Urothelium cell line (cell line): ENCODE data around the gene NMUR1.

Experiments
- DNase-seq: peaks from one replicate; pipeline ENCODE4 v3.0.0; 2011; ENCODE audit warnings: low spot score, mixed read lengths
- FAIRE-seq: peaks from 2 replicates; lab custom pipeline; 2011; peaks lifted over from hg19 to GRCh38; lab: Jason Lieb, UNC

Gene NMUR1

DNA sequence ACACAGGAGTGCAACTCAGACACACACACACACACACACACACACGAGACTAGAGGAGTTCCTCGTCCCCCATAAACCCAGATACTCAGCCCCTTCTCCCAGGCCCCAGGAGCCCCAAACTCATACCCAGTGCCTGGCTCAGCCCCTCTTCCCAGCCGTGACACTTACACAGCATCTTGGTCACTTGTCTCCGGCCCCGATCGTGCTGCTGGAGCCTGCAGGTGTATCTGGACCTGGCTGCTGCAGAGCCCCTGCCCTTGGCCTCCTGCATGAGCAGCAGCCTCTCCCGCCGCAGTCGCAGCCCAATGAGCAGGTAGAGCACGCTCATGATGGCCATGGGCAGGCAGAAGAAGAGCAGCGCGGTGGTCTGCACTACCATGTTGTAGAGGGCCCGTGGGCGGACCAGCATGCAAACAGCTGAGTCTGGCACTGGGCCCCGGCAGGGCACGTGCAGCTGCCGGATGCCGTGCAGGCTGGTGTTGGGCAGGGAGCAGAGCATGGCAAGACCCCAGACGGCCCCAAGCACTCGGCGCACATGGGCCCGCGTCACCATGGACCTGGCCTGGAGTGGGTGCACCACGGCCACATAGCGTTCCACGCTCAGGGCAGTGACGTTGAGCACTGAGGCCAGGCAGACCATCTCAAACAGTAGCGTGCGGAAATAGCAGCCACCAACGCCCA lies 2.1 kb downstream of the NMUR1 start:
- FAIRE-seq, result no peak

DNA sequence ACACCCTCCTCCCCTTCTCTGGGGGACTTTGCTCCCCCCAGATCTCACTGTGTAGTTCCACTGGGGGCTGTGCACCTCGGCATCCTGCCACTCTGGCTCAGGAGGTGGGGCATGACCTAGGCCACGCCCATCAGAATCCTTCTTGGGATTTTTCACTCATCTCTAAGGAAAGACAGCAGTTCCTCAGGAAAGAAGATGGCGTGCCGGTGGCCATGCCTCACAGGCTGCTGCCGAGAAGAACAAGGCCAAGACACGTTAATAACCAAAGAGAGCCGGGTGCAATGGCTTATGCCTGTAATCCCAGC lies 3.2 kb downstream of the NMUR1 start:
- no peak for FAIRE-seq
- no peak for DNase-seq

More for the DNA sequence above, 2.1 kb downstream of the NMUR1 start:
- no peak for DNase-seq

DNA sequence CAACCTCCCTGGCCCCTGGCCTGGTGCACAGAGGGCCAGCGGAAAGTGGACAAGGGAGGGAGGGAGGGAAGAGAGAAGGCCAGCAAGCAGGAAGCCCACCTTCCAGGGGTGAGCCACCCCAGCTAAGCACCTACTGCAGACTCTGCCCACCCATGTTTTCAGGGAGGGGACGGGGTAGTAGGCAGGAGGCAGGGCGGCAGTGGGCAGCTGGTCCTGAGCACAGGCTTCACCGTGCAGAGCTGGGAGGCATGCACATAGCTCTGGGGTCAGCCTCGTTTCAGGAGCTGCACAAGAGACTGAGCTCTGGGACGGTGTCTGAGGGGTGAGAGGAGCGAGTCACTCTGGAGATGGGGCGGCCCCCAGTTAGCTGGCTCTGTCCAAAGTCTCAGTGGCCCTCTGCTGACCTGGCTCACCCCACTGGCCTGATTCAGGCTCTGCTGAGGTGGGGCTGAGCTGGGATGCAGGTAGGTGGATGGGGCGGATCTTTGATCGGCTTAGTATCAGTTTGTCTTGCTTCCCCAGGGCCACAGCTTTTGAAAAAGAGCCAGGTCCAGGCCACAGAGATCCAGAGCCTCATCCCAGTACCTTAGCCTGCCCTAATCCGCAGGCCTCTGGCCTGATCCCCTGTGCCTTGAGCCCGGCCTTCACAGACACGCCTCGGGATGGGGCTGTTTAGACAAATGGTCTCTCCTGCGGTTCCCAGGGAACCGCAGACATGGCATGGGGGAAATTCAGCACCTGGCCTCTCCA lies 3.7 kb downstream of the NMUR1 start:
- no peak for DNase-seq
- FAIRE-seq, result no peak

- FAIRE-seq (no peak), DNase-seq (no peak)
These were observed 4.7 kb downstream of the NMUR1 start for GRCh38 chr2:231525248-231526163.

DNA sequence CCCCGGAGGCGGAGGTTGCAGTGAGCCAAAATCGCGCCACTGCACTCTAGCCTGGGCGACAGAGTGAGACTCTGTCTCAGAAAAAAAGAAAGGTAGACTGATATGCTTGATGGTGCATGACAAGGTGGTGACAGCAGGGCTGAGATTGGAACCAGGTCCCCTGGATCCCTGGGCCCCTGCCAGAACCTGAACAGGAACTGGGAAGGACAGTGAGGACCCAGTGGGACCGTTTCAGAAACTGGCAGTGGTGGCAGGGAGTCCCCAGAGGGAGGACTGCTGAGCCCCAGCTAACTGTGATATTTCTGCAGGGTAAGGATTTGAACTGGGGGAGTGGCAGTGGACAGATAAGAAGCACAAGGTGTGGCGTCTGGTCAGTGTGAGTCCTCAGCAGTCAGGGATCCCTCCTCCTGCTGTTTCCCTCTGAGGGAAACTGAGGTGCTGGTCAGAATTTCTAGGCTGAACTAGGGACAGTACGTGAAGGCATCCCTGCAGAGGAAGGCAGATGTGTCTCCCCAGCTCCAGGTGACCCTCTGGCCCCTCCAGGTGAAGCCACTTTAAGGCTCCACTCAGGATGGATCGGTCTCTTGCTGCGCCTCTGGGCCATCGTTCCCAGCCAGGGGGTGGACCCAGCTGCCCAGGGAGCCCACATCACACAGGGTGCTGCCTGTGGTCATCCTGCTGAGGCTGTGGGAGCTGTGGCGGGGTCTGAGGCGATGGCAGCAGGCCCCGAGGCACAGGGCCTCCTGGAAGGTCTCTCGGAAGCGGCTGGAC lies 5.6 kb downstream of the NMUR1 start:
- FAIRE-seq (no peak), DNase-seq (no peak)

DNA sequence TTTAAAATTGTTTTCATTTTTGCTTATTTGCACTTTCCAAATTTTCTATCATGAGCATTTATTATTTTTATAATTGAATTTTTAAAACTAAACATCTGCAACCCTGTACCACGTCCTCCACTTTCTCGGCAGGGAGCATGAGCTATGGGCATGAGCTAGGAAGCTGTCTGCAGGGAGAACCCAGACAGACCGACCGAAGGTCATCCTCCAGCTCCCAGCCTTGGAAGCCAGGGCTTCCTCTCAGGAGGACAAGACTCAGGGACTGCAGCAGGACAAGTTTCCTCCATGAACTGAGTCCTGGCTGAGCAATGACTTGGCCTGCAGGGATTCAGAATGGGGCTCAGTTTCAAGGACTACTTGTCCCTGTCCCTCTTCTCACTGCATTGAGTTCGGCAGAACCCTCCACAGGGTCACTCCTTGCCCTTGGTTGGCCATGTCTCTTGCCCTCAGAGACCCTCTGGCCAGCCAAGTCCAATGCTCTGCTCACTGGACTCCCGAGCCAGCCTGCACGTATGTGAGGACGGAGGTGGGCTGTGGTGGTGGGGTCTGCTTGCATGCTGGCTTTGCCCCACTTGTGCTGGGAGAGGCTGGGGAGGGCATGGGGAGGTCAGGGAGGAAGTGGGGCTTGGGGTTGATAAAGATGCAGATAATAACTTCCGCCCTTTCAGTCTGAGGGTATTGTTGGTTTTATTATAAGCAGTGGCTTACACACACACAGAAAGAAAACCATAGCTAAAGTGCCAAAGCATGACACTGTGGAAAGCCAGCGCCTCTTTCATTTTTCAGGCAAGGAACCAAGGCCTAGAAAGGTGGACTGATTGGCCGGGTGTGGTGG lies 6.6 kb downstream of the NMUR1 start:
- FAIRE-seq (no peak), DNase-seq (no peak)

- FAIRE-seq (no peak), DNase-seq (no peak)
These were observed 7.6 kb downstream of the NMUR1 start for GRCh38 chr2:231522418-231523180.

GRCh38 chr2:231521443-231521842 lies 8.8 kb downstream of the NMUR1 start:
- no peak for FAIRE-seq
- no peak for DNase-seq

- DNase-seq (no peak), FAIRE-seq (no peak)
These were observed 10.2 kb downstream of the NMUR1 start for GRCh38 chr2:231519975-231520555.

- no peak for DNase-seq
These were observed 11.5 kb downstream of the NMUR1 start for GRCh38 chr2:231518771-231519170.

GRCh38 chr2:231515603-231516002 lies 14.6 kb downstream of the NMUR1 start:
- FAIRE-seq, result no peak

More at GRCh38 chr2:231518771-231519170, 11.5 kb downstream of the NMUR1 start:
- FAIRE-seq, result no peak

DNA sequence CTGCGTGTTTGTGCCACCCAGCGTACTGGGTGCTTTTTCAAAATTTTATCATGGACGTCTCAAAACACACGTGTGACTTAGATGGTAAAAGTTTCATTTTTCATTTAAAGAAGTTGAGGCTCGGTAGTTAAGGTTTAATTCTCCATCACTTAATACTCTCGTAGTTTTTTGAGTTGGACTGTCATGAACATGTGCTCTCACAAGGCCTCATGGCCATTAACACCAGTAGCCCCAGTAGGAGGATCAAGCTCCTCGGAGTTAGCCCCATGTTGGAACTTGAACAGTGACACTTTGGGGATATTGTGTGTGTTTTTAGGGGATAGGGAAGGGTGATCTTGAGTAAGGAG lies 15.3 kb downstream of the NMUR1 start:
- no peak for DNase-seq
- FAIRE-seq, result no peak

More at GRCh38 chr2:231515603-231516002, 14.6 kb downstream of the NMUR1 start:
- no peak for DNase-seq

GRCh38 chr2:231514225-231514950 lies 15.9 kb downstream of the NMUR1 start:
- FAIRE-seq (peak; percentile 5), DNase-seq (peak; percentile 100)

- FAIRE-seq, result no peak
These were observed 16.5 kb downstream of the NMUR1 start for GRCh38 chr2:231513746-231514224.

GRCh38 chr2:231512222-231512621 lies 18.0 kb downstream of the NMUR1 start:
- DNase-seq, result no peak
- FAIRE-seq, result no peak

More at GRCh38 chr2:231513746-231514224, 16.5 kb downstream of the NMUR1 start:
- no peak for DNase-seq

GRCh38 chr2:231503766-231504165 lies 26.5 kb downstream of the NMUR1 start:
- FAIRE-seq (no peak), DNase-seq (no peak)

GRCh38 chr2:231502596-231502995 lies 27.6 kb downstream of the NMUR1 start:
- FAIRE-seq, result no peak
- no peak for DNase-seq

DNA sequence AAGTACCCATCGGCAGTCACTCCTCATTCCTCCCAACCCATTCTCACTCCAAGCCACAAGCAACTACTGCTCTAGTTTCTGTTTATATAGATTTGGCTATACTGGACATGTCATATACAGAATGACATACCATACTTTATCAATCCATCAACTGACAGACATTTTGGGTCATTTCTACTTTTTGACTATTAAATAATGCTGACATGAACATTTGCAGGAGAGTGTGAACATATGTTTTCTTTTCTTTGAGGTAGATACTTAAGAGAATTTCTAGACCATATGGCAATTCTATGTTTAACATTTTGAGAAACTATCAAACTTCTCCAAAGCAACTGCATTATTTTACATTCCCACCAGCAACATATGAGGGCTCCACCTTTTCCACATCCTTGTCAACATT lies 32.6 kb downstream of the NMUR1 start:
- DNase-seq, result no peak
- FAIRE-seq, result no peak
